MM.1S (cell line): ENCODE data around the gene SMCO3.

Source experiments
- EZH2 ChIP-seq: fragments of 300-600 bp; sonication (generic); optimal IDR thresholded peaks from 2 replicates; pipeline ENCODE3; 2017; ENCODE audit warnings: low read depth, mild to moderate bottlenecking, antibody characterized with exemption, low read length, mixed read lengths
- EZH2phosphoT487 ChIP-seq: fragments of 300-600 bp; sonication (generic); IDR thresholded peaks from 2 replicates; pipeline ENCODE4 v1.6.1; 2018; ENCODE audit warnings: antibody characterized with exemption, low read length
- TF ChIP-seq, protein P1 (sequence below): fragments of 300-600 bp; sonication (generic); IDR thresholded peaks from 2 replicates; pipeline ENCODE4 v1.5.1; 2016; ENCODE audit warnings: antibody characterized with exemption, low read length, mixed read lengths

- TF ChIP-seq, protein P1, sequence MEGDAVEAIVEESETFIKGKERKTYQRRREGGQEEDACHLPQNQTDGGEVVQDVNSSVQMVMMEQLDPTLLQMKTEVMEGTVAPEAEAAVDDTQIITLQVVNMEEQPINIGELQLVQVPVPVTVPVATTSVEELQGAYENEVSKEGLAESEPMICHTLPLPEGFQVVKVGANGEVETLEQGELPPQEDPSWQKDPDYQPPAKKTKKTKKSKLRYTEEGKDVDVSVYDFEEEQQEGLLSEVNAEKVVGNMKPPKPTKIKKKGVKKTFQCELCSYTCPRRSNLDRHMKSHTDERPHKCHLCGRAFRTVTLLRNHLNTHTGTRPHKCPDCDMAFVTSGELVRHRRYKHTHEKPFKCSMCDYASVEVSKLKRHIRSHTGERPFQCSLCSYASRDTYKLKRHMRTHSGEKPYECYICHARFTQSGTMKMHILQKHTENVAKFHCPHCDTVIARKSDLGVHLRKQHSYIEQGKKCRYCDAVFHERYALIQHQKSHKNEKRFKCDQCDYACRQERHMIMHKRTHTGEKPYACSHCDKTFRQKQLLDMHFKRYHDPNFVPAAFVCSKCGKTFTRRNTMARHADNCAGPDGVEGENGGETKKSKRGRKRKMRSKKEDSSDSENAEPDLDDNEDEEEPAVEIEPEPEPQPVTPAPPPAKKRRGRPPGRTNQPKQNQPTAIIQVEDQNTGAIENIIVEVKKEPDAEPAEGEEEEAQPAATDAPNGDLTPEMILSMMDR, result no peak
- TF ChIP-seq EZH2 (no peak), EZH2phosphoT487 (no peak)
Observed at GRCh38 chr12:14828892-14829291, 14.9 kb upstream of the SMCO3 start.
